OCI-LY7 (cell line): Measurements from ENCODE around the gene LY9.

Experiments used
- CTCF ChIP-seq: fragments of 200-600 bp; sonication (generic); conservative IDR thresholded peaks from 2 replicates; pipeline ENCODE4 v1.5.1; 2014; ENCODE audit warnings: mild to moderate bottlenecking, antibody characterized with exemption, low read length, moderate library complexity, mixed read lengths
- EZH2phosphoT487 ChIP-seq: fragments of 200-600 bp; sonication (generic); IDR thresholded peaks from 2 replicates; pipeline ENCODE4 v1.6.1; 2018; ENCODE audit warnings: low read depth, borderline replicate concordance, mild to moderate bottlenecking, mixed run types, antibody characterized with exemption, low read length, moderate library complexity, mixed read lengths

DNA sequence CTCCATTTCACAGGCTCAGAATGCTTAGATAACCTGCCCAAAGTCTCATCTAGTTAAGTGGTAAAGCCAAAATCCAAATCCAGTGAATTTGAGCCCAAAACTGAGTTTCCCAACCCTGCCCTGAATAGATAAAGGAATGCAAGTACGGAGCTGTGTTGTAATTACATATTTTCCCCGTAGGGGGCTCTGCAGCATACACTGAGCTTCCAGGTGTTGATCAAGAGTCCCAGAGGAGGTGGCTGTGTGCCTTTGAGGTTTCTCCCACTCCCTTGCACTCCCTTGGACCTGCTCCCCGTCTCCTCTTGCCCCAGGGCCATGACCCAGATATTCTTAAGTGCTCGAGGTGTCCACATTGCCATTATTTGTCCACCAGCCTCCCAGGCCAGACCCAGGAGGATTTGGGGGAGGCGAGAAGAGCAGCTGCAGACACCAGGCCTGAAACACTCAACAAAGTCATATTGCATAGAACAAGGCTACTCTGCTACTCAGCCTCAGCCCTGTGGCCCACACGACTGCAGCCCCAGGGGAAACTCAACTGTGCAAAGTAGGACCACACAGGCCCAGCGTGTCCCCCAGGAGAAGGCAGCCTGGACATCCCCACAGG, 18.4 kb upstream of the LY9 start:
- peak; percentile 88 for TF ChIP-seq CTCF
- no peak for TF ChIP-seq EZH2phosphoT487
